A172 (cell line): ENCODE measurements around the gene MARCHF10. TPM values are rescaled to one million over a fixed set of nuclear protein-coding genes. Genes with fewer than 3 reads are reported as not detected.
"Not testable (repeated sequence)": the region's sequence is repeated elsewhere in the genome, so short reads cannot be mapped to it uniquely, and the experiment has no call there.

Experiments
- DNase-seq: peaks from one replicate; pipeline ENCODE4 v3.0.0-alpha.2; 2015; ENCODE audit warnings: low spot score
- total RNA-seq: library from RNA; depleted of rRNA; stranded (reverse); fragments of >200 nt; shearing (Covaris generic); gene quantifications from 2 replicates; pipeline ENCODE4 v1.2.3, GENCODE V29; 2014

Gene MARCHF10
- total RNA-seq, 1 experiment from 2014 or later, result not detected

- no peak for DNase-seq
These were observed 21.5 kb downstream of the MARCHF10 start for GRCh38 chr17:62786646-62787045.

GRCh38 chr17:62785983-62786382, 22.1 kb downstream of the MARCHF10 start:
- DNase-seq, result not testable (repeated sequence)

DNA sequence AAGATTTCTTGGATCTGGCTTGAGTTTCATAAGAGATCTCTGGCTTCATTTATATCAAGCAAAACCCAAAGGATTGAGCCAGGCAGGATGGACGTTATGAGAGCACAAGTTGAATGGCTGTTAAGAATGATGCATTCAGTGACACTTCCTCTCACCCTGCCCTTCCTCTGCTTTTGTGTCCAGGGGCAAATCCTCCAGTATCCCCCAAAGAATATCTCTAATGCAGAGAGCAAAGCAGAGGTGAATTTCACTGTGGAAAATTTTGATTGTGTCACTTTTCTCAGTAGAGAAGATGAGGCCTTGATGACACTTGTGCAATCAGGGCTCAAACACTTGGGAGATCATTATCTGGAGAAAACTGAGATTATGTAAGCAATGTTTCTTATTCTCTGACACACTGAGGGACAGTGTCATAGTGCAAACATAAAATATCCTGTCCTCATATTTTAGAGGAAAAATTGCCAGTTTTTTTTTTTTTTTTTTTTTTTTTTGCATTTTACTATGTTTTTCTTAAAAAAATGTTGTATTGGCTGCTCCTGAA, 25.3 kb downstream of the MARCHF10 start:
- DNase-seq, result no peak

DNA sequence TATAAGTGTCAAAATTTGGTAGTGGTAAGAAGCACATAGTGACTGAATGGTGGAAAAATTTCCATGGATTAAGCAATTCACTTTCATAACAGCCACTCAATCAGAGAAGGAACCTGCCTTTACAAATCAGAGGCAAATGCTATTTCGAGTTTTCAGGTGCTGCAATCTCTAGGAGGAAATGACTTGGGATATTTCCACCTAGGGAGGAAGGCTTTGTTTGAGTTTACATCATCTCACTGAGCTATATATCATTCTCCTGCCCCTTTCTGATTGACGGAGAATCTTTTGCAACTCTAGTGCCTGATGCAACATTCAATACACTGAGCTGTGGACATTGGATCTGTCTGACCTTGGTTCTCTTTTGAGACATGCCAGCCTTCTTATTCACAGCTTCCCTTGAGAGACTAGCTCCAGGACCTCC, 26.3 kb downstream of the MARCHF10 start:
- no peak for DNase-seq

DNA sequence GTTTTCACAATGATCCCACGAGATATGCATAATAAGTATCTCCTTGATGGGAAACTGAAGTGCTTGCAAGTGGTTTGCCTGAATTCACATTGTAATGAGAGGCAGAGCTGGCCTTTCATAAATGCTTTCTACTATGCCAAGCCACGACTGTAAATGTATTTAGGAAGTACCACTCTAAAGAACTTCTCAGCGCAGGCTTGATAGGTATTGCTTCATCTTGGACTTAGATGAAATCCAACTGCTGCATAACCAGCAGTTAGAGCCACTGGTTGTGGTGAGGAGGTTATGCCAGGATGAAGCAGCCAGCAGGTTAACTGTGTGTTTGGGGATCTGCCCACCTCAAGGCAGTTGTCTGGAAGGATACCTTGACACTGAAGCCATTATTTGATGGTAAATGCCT, 26.8 kb downstream of the MARCHF10 start:
- DNase-seq, result no peak

GRCh38 chr17:62780951-62781350, 27.2 kb downstream of the MARCHF10 start:
- peak; percentile 23 for DNase-seq

- no peak for DNase-seq
These were observed 27.8 kb downstream of the MARCHF10 start for GRCh38 chr17:62780269-62780668.

GRCh38 chr17:62778990-62779681, 29.0 kb downstream of the MARCHF10 start:
- DNase-seq, result peak; percentile 88

DNA sequence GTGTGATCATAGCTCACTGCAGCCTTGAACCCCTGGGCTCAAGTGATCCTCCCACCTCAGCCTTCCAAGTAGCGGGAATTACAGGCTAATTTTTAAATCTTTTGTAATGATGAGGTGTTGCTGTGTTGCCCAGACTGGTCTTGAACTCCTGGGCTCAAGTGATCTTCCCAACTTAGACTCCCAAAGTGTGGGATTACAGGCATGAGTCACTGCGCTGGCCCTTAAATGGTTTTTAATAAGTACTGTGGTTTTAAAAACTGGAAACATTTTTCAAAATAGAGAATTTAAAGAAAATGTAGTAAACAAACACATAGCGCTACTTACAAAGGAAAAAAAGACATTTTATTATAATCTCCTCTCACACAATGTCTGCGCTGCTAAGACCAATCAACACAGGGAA, 32.2 kb downstream of the MARCHF10 start:
- DNase-seq, result no peak

DNA sequence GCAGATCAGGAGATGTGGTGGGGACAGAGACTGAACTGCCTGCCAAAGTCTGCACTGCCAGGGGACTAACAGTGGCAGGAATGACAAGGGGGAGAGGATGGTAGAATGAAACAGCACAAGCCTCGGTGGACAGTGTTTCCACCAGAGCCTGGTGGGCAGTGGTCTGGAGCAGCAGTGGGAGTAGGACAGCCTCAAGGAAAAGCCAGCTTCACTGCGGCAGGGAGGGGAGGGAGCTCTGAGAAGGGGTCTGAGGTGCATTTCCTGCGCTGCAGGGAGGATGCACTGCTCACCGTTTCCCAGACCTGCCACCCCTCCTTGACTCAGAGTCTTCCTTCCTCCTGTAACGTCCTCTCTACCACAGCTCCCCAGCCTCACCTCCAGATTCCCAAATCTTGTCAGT, 33.8 kb downstream of the MARCHF10 start:
- no peak for DNase-seq

DNA sequence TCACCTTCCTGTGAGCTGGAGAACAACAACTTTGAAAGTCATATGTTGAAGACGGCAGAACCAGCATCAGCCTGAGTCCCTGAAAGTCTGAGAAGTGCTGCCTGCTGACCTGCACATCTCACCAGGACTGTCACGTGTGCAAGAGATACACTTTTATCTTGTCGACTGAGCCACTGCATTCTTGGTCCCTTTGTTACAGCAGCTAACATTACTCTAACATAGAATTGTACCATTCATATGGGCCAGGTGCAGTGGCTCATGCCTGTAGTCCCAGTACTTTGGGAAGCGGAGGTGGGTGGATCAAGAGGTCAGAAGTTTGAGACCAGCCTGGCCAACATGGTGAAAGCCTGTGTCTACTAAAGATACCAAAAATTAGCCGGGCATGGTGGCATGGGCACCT, 40.1 kb downstream of the MARCHF10 start:
- DNase-seq, result no peak

DNA sequence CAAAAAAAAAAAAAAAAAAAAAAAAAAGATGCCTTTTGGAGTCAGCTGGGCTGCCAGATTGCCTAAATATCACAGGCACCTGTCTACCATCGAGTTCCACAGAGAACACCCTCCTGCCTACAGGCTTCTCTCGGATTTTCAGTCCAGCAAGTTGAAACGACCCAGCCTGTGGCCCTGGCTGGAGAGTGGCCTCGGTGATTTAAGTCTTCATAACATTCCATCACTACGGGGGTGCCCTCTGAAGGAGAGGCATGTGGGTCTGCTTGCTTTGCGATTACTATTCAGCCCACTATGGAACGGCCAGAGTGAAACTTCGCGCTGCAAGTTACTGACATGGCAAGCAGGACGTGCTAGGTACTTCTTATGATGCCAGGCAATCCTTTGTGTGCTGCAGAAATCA, 42.8 kb downstream of the MARCHF10 start:
- no peak for DNase-seq

GRCh38 chr17:62763891-62764600, 44.1 kb downstream of the MARCHF10 start:
- no peak for DNase-seq

DNA sequence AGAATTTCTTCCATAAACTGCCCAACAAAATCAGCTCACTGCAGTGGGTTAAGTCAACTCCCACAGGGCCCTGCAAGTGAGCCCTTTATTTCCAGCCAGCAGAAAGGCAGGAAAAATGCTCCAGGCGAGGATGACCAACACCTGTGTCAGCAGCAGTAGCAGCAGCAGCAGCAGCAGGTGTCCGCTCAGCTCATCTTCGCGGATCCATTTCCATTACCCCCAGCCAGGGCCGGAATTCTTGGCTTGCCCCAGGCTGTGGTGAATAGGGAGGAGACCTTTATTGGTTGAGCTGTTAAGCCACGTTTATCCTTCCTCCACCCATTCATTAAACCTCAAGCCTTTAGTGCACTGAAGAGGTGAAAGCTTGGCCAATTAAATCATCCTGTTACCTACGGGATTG, 46.2 kb downstream of the MARCHF10 start:
- peak; percentile 34 for DNase-seq

- no peak for DNase-seq
These were observed 47.2 kb downstream of the MARCHF10 start for GRCh38 chr17:62760945-62761267.

GRCh38 chr17:62760059-62760944, 47.8 kb downstream of the MARCHF10 start:
- DNase-seq, result no peak

DNA sequence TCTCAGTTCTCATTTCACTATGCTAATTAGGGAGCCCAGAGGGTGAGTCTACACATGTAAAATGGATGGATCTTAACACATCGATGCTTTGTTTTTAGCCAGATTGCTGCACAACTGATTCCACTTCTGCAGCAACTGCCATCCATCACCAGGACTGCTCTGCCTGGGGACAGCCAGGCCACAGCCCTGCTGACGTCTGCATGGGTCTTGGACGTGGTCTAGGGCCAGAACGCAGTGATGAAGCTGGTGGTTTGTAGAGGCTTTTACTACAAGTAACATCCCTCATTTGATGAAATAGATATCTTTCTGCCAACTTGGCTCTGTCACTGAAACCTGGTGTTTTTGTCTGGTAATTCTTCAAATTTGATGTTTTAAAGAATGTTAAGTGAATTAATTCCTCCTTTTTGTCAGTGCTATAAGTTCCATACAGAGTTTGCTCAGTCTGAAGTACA, 50.6 kb downstream of the MARCHF10 start:
- no peak for DNase-seq

DNA sequence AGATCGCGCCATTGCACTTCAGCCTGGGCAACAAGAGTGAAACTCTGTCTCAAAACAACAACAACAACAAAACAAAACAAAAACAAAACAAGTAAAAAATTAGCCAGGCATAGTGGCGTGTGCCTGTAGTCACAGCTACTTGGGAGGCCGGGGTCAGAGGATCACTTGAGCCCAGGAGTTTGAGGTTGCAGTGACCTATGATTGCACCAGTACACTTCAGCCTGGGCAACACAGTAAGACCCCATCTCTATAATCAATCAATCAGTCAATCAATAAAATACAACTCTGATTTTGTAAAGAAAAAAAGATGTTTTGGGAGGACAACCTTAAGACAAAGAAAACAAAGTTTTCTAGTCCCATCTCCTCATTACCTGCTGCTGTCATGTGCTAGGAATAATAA, 51.9 kb downstream of the MARCHF10 start:
- no peak for DNase-seq

- no peak for DNase-seq
These were observed 52.8 kb downstream of the MARCHF10 start for GRCh38 chr17:62755141-62755851.

DNA sequence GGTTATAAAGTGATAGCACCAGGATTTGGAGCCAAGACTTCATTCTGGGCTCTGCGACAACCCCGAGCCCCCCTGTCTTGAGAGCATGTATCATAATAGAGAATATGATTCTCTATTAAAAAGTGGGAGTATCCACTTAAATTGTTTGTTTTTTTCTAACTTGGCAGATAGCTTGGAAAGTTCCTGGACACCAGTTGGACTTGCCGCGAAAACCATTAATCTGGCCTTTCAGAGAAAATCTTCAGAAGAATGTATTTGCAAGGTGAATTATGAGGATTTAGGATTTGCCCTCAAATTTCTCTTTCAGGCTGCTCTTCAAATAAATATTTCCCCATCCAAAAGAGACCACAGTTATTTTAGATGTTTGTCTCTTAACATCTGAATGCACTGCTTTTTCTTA, 53.5 kb downstream of the MARCHF10 start:
- DNase-seq, result no peak

- no peak for DNase-seq
These were observed 54.6 kb downstream of the MARCHF10 start for GRCh38 chr17:62753562-62753961.
